Ramos (cell line): Measurements from ENCODE around the gene SLCO2A1.

Experiments used
- in situ Hi-C: fragments of 300-500 bp; cut with MboI; formaldehyde crosslinking; loops from one replicate; pipeline ENCODE4 v1.14.3; 2022; ENCODE audit warnings: low sequenced_read_pairs; ENCODE audit not compliant: unreplicated experiment

The SLCO2A1 gene

DNA sequence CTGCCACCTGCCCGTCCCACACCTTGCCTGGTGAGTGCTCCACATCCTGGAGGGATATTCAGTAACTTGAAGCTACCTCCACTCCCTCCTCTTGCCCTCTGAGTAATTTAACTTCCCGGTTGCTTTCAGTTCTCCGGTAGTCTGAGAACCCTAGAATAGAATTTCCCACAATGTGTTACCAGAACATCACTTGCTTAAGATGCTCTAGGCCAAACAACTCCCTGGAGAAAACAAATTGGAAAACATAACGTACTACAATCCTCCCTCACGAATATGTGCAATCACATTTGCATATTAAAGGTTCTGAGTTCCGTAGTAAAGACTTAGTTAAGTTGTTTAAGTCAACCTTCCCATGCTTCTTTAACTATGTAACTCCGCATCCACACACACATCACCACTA is 44.8 kb downstream of the SLCO2A1 start:
- in situ Hi-C loops: no loop called here

DNA sequence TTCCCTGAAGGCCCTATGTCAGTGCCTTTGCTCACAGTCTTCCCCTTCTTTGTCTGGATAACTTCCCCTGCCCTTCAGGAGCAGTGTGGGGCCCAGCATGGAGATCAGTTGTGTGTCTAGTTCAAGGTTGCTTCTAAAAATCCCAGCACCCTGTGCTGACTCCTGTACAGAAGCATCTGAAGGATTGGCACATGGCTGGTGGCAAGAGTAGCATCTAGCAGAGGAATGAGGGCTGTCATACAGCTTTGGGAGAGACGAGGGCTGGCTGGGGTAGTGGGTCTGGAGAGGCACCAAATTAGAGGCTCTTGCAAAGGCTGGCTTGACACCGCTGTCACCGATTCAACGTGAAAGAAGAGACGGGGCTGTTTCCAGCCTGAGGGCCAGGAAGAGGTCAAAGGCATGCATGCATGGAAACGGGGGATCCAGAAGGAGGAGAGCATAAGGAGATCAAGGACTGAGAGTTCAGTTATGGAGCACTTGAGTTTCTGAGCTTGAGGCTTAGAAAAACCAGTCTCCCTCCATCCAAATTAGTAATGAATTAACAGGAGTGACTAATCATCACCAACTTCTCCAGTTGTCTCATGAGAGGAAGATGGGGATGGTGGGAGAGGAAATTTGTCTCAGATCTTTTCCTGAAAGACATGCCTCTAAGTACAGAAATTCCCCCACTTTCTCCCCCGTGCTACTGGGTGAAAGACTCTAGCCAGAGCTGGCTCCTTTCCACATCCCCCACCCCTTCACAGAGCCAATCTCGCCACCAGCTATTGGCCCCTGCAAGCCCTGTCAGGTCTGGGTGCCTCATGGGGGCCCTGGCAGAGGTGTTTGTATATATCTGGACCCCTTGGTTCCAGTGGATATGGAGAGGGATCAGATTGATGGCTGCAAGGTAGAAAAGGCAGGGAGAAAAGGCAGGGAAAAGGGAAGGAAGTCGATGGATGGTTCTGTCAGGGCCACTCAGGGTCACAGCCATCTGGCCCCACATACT is 45.9 kb downstream of the SLCO2A1 start:
- in situ Hi-C loops: no loop called here

DNA sequence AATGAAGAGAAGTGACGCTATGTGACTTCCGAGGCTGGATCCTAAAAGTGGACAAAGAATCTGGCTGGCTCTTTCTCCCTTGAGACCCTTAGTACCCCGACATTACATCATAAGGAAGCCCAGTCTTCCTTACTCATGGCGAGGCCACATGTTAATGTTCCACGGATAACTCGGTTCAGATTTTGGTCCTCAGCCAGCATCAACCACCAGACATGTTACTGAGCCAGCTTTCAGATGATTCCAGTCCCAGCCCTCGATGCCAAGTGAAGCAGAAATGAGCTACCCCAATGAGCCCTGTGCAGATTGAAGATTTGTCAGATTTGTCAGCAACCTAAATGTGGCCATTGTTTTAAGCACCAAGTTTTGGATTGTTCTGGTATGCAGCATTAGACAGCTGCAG is 46.6 kb downstream of the SLCO2A1 start:
- in situ Hi-C loops: no loop called here

DNA sequence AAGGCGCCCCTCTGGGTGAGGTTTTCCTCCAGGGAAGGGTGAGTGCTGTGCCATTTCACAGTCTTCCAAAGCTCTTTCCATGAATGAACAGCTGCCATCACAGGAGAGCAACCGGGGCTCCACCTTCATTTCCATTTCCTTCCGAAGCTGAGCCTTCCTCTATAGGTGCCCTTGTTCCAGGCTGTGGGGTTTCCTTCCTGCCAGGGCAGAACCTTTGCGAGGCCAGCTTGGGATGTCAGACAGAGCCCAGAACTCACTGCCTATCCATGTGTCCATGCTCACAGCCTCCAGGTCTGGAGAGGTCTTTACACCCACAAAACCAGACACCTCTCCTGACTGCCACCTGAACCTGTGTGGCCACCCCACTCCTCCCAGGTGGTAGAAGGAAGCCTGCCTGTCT is 49.2 kb downstream of the SLCO2A1 start:
- in situ Hi-C loops: no loop called here

DNA sequence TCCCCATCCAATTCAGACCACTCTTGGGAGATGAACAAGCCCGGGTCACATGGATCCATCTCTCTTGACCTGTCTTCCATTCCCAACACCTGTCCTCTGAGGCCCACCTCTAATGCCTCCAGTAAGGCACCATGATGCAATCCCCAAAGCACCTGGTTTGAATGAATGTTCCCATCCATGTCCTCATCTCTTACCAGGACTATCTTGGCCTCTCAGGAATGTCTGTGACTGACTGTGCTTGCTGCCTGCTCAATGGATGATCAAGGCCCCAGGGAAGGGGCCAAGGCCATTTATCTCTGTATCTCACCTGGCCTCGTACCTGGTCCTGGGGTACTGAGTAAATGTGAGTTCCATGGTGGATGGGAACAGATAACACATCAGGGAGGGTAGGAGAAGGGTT is 49.7 kb downstream of the SLCO2A1 start:
- in situ Hi-C loops: no loop called here

DNA sequence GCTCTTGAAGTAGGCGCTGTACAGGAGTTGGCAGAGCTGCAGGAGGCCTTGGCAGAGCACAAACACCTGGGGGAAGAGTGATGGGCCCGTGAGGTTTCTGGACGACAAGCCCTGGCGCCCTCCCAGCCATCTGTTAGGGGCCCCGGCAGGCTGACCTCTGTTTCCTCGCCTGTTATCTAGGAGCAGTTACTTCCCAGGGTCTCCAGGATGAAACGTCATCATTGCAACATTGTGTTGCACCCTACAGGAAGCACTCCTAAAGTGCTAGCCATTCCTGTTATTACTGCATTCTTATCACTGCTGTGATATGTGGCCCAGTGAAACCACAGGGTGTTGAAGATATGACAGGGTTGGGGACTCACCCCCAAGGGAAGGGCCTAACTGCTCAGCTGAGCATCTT is 50.2 kb downstream of the SLCO2A1 start:
- in situ Hi-C loops: no loop called here

DNA sequence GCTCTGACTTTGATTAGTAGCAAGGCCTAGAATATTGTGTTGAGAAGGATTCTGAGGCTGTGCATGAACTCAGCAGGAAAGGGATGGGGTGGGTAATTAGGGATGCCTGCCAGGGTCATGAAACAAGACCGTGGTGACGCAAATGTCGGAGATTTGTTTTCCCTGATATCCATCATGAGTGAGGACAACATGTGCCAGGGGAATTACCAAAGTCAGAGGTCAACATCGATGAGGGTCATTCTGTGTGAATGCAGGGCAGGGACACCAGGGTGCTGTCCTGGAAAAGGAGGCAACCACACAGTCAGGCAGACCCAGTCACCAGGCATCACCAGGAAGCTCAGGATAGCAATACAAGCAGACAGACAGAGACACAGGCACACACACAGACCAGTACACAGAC is 52.2 kb downstream of the SLCO2A1 start:
- in situ Hi-C loops: no loop called here

DNA sequence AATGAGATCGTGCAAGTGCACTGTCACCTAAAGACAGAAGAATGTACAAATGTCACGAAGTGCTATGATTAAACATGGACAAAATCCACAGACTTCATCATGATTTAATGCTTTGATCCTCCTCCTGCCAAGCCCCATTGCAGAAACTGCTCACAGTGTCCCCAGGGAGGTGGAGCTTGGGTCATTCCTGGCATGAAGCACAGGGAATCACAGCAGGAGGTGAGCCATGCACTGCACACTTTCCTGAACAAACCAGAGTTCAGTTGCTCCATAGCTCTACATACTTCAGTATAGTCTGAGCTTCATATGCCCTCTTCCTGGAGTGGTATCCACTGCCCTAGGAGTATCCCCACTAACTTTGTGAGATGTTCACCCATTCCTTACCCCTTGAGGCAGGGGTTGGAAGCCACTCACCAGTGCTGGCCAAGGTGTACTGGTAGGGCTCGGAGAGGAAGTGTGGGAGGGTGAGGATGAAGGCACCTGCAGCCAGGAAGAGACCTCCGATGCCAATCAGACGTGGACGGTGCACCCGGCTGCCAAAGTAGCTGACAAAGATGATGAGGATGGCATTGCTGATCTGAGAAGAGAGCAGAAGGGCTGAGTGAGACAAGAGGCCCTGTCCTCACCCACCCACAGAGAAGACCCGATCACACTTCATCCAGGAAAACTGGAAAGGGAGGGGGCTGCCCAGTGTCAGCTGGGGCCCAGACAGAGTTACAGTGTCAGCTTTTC is 56.3 kb downstream of the SLCO2A1 start:
- in situ Hi-C loops: no loop called here

DNA sequence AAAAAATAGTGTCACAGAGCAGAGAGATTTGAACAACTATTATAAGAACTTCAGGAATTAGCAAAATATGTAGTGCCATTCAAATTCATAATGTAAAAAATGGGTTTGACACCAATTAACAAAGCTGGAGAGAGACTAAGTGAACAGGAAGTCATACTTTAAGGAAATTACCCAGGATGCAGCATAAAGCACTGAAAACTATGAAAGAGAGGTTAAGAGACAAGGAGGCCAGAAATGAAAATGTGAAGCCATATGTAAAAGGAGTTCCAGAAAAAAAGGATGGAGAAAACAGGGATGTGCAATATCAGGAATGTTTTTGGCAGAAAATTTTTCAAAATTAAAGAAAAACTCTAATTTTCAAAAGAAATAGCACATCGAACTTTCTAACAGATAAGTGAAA is 57.6 kb downstream of the SLCO2A1 start:
- in situ Hi-C loops: no loop called here

DNA sequence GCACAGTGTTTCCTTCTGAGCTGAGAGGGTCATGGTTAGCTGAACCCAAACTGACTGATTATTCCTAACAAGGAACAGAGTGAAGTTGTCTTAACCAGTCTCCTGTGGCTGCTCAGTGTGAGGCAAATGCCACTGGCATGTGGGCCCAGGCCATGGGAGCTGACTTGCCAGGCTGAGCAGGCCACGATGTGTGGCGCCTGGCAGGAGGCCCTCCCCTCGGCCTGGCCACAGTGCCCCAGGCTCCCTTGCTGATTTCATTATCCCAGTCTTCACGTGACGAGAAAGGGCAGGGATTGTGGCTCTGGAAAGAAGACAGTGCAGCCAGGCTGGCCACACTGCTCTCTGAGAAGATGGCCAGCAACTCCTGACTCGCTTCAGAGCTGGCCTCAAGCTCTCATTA is 58.8 kb downstream of the SLCO2A1 start:
- in situ Hi-C loops: no loop called here

DNA sequence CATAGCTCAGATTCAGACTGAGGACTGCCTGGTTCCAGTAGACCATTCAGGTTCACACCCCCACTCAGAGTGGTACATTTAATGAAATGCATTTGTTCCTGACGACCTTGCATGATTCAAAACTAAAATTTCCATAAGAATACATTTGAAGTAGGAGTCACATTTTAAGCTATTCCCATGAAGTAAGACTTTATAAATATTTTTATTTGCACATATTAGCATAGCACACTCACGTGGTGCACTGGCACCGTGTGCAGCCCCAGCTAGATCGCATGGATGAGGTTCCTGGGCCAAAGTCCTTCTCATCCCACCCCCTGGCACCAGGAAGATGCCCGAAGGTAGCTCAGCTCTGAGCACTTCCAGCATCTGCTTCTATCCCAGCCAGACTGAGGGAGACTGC is 59.4 kb downstream of the SLCO2A1 start:
- in situ Hi-C loops: no loop called here

DNA sequence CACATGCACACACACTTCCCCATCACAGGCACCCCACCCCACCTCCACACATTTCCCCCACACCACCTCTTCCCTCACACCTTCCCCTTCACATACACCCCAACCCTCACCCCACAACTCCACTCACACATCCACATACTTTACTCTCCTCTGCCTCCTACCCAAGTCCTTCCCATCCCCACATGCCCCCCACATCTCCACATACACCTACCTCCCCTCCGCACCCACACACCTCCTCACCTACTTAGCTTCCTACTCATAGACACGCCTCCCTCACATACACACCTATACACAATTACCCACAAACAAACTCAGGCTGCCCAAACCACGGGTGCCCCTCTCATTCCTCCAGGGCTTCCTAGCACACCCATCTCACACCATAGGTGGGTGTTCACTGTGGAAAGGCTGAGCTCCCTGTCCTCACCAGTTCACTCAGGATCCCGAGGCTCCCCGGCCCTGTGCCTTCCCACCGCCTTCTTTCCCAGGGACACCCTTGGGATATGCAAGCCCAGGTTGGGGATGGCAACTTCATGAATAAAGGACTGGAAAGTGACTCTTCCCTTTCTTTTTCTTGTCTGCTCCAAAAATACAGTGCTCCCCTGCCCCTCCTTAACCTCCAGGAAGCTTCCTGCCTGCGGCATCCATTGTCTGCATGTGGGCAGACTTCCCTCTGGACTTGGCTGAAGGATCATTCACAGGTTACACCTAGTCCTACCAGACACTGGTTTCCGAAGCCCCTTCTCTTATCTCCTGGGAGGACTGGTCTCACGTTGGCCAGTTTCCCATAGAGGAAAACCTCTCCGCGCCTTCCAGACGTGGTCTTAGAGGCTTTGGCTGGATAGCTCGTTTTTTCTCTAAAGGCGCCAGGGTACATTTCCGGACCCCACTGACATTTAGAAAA is 61.5 kb downstream of the SLCO2A1 start:
- in situ Hi-C loops: no loop called here

DNA sequence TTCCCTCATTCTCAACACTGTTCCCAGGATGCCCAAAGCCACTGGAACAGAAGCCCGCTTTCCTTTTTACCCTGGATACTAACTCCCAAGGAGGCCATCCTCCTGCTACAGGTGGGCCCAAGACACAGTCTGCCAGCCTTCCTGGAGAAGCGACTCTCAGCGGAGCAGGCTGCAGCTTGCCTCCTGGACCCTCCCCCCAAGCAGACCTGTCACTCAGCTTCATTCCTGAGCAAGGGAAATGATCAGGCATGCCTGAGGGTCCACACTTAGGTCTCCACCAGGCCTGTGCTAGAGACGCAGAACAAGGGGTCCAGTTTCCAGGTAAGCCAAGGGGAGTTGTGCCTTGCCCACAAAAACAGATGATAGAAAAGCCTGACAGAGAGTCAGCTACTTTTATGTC is 62.8 kb downstream of the SLCO2A1 start:
- in situ Hi-C loops: no loop called here

DNA sequence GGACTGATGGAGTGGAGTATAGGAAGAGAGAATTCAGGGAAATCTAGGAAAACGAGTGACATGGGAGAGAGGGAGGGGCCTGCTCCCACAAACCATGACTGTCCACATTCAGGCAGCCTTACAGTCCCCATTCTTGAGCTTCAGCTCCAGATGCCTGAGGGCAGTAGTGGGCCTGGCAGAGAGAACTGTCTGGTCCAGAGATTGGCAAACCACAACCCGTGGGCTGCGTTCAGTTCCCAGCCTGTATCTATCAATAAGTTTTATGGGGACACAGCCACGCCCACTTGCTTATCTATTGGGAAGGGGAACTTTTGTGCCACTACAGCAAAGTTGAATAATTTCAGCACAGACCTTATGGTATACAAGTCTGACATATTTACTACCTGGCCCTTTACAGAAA is 63.8 kb downstream of the SLCO2A1 start:
- in situ Hi-C loops: no loop called here

DNA sequence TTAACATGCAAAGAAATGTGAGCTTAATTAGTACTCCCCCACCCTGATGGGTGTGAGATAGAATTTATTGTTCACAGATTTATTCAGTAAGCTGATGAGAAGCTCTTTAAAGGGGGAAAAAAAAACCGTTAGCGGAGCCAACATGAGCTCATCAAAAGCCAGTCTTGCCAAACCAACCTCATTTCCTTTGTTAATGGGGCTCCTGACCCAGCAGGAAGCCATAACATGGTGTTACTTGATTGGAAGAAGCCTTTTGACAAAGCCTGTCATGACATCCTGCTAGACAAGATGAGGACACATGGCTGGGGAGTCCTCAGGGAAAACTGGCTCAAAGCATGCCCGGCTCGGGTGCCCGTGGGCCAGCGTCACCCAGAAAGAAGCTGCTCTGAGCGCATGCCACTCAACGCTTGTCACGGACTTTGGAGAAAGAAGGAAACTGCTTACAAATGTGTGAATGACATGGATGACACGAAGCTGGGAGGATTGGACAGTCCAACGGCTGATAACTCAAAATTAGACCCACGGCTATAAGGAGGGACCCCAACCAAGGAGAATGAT is 64.6 kb downstream of the SLCO2A1 start:
- in situ Hi-C loops: no loop called here

DNA sequence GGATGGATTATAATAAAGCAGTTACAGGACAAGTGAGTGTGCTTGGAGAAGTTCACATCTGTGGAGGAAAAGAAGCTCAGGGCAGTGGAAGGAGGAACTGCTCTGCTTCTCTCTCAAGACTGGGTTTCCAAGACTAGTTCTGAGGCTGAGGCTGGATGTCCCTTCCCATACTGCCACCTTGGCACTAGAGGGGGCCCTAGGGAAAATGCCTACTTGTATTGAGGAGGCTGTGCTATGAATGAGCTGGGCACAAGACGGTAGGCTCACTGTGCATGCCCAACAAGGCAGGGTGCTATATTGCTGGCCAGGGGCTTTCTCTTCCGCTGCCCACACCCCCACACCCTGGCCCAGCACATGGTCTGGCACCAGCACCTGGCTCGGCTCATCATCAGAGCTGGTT is 65.2 kb downstream of the SLCO2A1 start:
- in situ Hi-C loops: no loop called here

DNA sequence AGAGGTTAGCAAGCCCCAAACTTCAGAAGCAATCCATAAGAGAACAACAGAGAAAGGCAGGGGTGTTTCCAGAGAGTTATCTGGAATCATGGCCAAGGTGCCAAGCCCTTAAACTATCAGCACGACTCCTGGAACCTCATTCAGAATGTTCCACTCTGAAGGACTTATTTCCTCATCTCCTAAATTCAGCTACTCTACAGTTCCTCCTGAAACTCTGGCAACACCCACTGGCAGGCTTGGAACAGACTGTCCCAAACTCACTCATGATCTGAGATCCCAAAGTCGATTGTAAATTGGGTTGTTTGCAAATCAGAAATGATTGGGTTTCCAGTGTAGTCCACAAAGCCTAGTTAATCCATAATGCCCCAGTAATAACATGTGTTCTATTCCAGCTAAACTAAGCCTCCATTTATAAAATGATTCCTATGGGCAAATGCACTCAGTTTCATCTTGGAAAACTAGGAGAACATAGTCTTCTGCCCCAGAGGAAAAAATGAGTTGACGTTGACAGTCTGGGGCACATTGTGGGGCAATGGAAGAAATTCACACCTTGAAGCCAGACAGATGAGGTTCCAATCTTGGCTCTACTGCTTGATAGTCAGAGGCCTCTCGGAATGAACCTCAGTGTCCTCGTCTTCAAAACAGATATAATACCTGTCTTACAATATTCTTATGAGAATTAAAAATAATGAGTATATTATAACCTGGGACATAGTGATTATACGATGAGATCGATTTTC is 65.9 kb downstream of the SLCO2A1 start:
- in situ Hi-C loops: no loop called here

DNA sequence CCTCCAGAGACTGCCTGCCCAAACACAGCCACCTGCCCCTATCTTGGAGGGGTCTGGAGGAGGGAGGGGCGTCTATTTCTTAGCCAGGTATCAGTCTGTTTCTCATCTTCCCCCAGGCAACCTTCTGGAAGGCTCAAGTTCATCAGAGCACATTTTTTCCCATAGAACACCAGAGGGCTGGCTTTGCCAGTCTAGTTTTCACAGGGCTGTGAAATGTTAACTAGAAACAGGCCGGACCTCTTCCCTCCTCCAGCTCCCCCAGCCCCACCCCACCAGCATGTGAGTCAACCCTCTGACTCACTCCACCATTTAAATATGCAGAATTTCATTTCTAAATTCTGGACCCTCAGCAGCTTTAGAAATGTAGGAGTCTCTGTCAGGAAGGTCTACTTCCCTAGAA is 66.9 kb downstream of the SLCO2A1 start:
- in situ Hi-C loops: no loop called here

DNA sequence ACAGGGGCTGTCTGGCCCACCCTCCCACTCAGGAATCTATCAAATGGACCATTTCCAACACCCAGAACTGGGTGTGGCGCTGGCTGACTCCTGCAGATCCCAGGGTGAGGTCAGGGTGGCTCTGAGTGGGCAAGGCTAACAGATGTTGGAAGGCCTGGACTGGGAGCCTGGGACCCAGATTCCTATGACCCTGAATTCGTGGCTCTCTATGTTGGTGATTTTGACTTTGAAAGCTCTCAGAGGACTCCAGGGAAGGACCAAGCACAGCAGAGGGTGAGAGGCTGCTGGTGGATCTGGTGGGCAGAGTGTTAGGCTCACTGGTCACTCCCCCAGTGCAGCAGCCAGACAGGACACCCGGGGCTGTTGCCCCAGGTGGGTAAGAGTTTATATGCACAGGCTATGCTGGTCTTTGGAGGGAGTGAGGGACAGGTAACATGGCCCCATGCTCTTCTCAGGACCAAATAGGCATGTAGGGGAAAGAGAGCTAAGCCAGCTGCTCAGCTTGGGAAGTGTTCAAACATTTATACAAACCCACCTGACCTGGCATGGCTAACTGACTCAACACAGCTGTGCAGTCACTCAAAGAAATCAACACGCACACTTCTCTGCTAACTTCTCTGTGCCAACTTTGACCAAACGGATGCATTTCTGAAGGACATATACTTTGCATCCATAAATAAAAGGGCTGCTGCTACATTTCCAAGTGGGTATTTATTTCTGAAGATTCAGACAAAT is 71.5 kb downstream of the SLCO2A1 start:
- in situ Hi-C loops: no loop called here
